GM12878 (cell line): ENCODE data around the gene RSAD2. TPM values are rescaled to one million over a fixed set of nuclear protein-coding genes. Genes with fewer than 3 reads are reported as not detected.

Experiments
- ATF3 ChIP-seq: IDR thresholded peaks from 2 replicates; pipeline ENCODE4 v1.6.1; 2011; ENCODE audit warnings: low read depth, mild to moderate bottlenecking, low read length, moderate library complexity, borderline replicate concordance; ENCODE audit errors: extremely low read depth
- CEBPB ChIP-seq, 2 experiments: fragments of 150-350 bp in 1 of 2; IDR thresholded peaks; 2 replicates each; pipeline ENCODE4 v1.6.1; 2012 to 2014; ENCODE audit warnings: low read depth in 2 of 2, low read length in 2 of 2, borderline replicate concordance in 1 of 2, inconsistent platforms in 1 of 2
- CHD2 ChIP-seq: IDR thresholded peaks from 2 replicates; pipeline ENCODE4 v1.6.1; 2011; ENCODE audit warnings: low read depth, low read length, improper control_type of control experiment, borderline replicate concordance
- E2F8 ChIP-seq: fragments of 450-650 bp; IDR thresholded peaks from 2 replicates; pipeline ENCODE4 v1.6.1; 2018; ENCODE audit warnings: mild to moderate bottlenecking, low read depth, moderate library complexity; ENCODE audit not compliant: partially characterized antibody
- E4F1 ChIP-seq: fragments of 450-650 bp; IDR thresholded peaks from 2 replicates; pipeline ENCODE4 v1.6.1; 2018; ENCODE audit warnings: borderline replicate concordance, mild to moderate bottlenecking; ENCODE audit not compliant: partially characterized antibody
- JUNB ChIP-seq: IDR thresholded peaks from 2 replicates; pipeline ENCODE4 v1.6.1; 2016; ENCODE audit warnings: antibody characterized with exemption, mild to moderate bottlenecking
- JUND ChIP-seq: IDR thresholded peaks from 2 replicates; pipeline ENCODE4 v1.6.1; 2012; ENCODE audit warnings: low read depth, mild to moderate bottlenecking, low read length, improper control_type of control experiment, moderate library complexity
- NFXL1 ChIP-seq: fragments of 450-650 bp; IDR thresholded peaks from 2 replicates; pipeline ENCODE4 v1.6.1; 2017; ENCODE audit warnings: antibody characterized with exemption, mild to moderate bottlenecking, borderline replicate concordance
- NR2F1 ChIP-seq: fragments of 450-650 bp; conservative IDR thresholded peaks from 2 replicates; pipeline ENCODE4 v1.6.1; 2017; ENCODE audit warnings: mild to moderate bottlenecking
- RB1 ChIP-seq: fragments of 450-650 bp; formaldehyde crosslinking; IDR thresholded peaks from 2 replicates; pipeline ENCODE4 v1.6.1; 2017; ENCODE audit warnings: mild to moderate bottlenecking, borderline replicate concordance
- SREBF2 ChIP-seq: IDR thresholded peaks from 2 replicates; pipeline ENCODE4 v1.6.1; 2012; ENCODE audit warnings: mild to moderate bottlenecking, low read length
- SRF ChIP-seq, 2 experiments: IDR thresholded peaks; 2 replicates each; pipeline ENCODE4 v1.6.1; 2011; ENCODE audit warnings: low read depth in 2 of 2, low read length in 2 of 2, mild to moderate bottlenecking in 1 of 2, moderate library complexity in 1 of 2
- SUPT20H ChIP-seq: IDR thresholded peaks from 2 replicates; pipeline ENCODE4 v1.6.1; 2011; ENCODE audit warnings: low read depth, mild to moderate bottlenecking, low read length, moderate library complexity, borderline replicate concordance; ENCODE audit not compliant: control insufficient read depth
- TAF1 ChIP-seq: IDR thresholded peaks from 2 replicates; pipeline ENCODE4 v1.6.1; 2011; ENCODE audit warnings: mild to moderate bottlenecking, low read depth, low read length, borderline replicate concordance
- TARDBP ChIP-seq: IDR thresholded peaks from 2 replicates; pipeline ENCODE4 v1.6.1; 2016; ENCODE audit warnings: borderline replicate concordance
- ZNF217 ChIP-seq: fragments of 450-650 bp; IDR thresholded peaks from 2 replicates; pipeline ENCODE4 v1.6.1; 2017; ENCODE audit warnings: antibody characterized with exemption, mild to moderate bottlenecking
- ZNF24 ChIP-seq: fragments of 450-650 bp; IDR thresholded peaks from 2 replicates; pipeline ENCODE4 v1.6.1; 2017; ENCODE audit warnings: antibody characterized with exemption, mild to moderate bottlenecking
- ZNF384 ChIP-seq: IDR thresholded peaks from 2 replicates; pipeline ENCODE4 v1.6.1; 2012; ENCODE audit warnings: low read depth, mild to moderate bottlenecking, low read length, improper control_type of control experiment, borderline replicate concordance
- ZNF622 ChIP-seq: fragments of 450-650 bp; IDR thresholded peaks from 2 replicates; pipeline ENCODE4 v1.6.1; 2017; ENCODE audit warnings: mild to moderate bottlenecking, inconsistent platforms
- ZNF687 ChIP-seq: fragments of 450-650 bp; IDR thresholded peaks from 2 replicates; pipeline ENCODE4 v1.6.1; 2017; ENCODE audit warnings: mild to moderate bottlenecking, moderate library complexity
- polyA plus RNA-seq, 11 experiments: library from polyadenylated mRNA; depleted of rRNA in 4 of 11; unstranded in 6 of 11; stranded (reverse) in 5 of 11; fragments of >200 nt; fragmentation: Nextera tagmentation in 4 of 11; fragmentation: Illumina TruSeq in 1 of 11; extraction: Ambion mirVana in 4 of 11; extraction: Trizol in 1 of 11; gene quantifications; 1 replicate in 1 of 11; 2 replicates in 10 of 11; pipeline versions ENCODE4 v1.2.1 to v1.2.3, GENCODE V29; 2011 to 2016; ENCODE audit warnings: inconsistent platforms in 2 of 11, missing spikeins in 2 of 11, low read depth in 1 of 11
- total RNA-seq, 4 experiments: library from RNA; depleted of rRNA in 3 of 4; stranded (reverse); fragments of >200 nt in 3 of 4; fragmentation: Illumina TruSeq in 1 of 4; extraction: Trizol in 1 of 4; gene quantifications; 2 replicates each; pipeline versions ENCODE4 v1.2.1 to v1.2.3, GENCODE V29; 2013 to 2021

The RSAD2 gene
- total and polyA plus RNA-seq, 10 of the 15 experiments (the other 5 are each of a cell fraction or from before 2014, with no cell fraction given) = 0.24 to 0.90 (median 0.69) TPM

- TF ChIP-seq ZNF687 (peak; percentile 95), JUNB (no peak), CHD2 (no peak), NR2F1 (0 out of 2 replicates have a peak, but pooled peaks have one; percentile 47), NFXL1 (no peak), SRF (IDR thresholded peaks at IDR 0.05; ENCODE audit: low read depth in 2 of 2, low read length in 2 of 2) (no peak), RB1 (peak; percentile 72; the same call in 1 of the 2 replicates), E2F8 (no peak), TAF1 (no peak), E4F1 (no peak), ZNF384 (no peak), ZNF24 (no peak), JUND (no peak), TARDBP (no peak), ZNF217 (no peak), SREBF2 (no peak), ATF3 (no peak), ZNF622 (no peak), SUPT20H (no peak), CEBPB (IDR thresholded peaks at IDR 0.05; ENCODE audit: borderline replicate concordance in 1 of 2, low read depth in 2 of 2, low read length in 2 of 2) (no peak)
Measured at GRCh38 chr2:6917071-6917760, 39.6 kb downstream of the RSAD2 start, which contains the start of gene RNF144A (continued).
